GM21367 (cell line): ENCODE results near the gene AFAP1L2.

Experiments
- ATAC-seq: cut with Tn5 transposase; IDR thresholded peaks from one replicate; pipeline ENCODE4 v1.9.1; 2021; ENCODE audit not compliant: unreplicated experiment

The AFAP1L2 gene

DNA sequence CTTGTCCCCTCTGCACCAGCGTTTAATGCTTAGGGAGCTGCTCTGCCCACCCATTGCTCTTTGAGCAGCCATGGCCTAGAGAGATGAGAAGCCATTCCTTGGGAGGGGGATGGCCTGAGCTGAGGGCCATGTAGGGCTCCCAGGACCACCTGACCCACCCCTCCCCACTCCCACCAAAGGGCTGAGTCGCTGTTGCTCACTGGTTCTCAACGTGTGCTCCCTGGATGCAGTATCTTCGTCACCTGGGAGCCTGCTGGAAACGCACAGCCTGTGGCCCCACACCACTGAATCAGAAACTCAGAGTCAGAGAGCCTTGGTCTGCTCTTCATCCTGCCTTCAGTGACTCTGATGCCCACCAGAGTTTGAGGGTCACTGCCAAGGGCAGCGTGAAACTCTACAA lies 128.2 kb downstream of the AFAP1L2 start:
- no peak for ATAC-seq

GRCh38 chr10:114274616-114275453 lies 129.5 kb downstream of the AFAP1L2 start:
- no peak for ATAC-seq

DNA sequence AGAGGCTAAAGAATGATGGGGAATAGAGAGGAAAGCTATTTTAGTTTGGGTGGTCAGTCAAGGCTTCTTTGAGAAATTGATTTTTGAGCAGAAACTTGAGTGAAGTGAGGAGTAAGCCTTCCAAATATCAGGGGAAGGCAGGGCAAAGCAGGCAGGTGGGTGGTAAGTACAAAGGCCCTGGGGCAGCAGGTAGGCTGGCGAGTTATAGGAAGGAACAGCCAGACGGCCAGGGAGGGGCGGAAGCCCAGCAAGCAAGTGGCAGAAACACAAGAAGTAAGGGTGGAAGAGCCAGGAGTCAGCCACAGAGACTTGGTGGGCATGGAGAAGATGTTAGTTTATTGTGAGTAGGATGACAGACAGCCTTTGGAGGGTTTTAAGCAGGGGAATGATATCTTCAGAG lies 130.4 kb downstream of the AFAP1L2 start:
- no peak for ATAC-seq

DNA sequence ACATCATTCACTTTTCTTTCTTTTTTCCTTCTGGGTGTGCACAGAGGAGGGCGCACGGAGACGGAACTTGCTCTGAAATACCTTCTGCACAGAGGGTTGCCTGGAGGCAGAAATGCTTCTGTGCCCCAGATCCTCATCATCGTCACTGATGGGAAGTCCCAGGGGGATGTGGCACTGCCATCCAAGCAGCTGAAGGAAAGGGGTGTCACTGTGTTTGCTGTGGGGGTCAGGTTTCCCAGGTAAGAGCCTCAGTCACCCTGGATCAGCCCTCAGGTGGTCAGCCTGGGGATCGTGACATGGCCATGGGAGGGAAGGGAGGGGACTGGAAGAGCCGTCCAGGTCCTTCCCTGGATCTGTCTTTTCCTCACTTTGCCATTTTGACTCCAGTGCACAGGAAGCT lies 131.6 kb downstream of the AFAP1L2 start:
- no peak for ATAC-seq

GRCh38 chr10:114271779-114272167 lies 132.5 kb downstream of the AFAP1L2 start:
- ATAC-seq: no peak

GRCh38 chr10:114271075-114271778 lies 133.1 kb downstream of the AFAP1L2 start:
- ATAC-seq: no peak

- no peak for ATAC-seq
Observed at GRCh38 chr10:114266521-114266920, 137.8 kb downstream of the AFAP1L2 start.

- no peak for ATAC-seq
Observed at GRCh38 chr10:114265392-114266053, 138.8 kb downstream of the AFAP1L2 start.

- no peak for ATAC-seq
Observed at GRCh38 chr10:114262496-114262895, 141.8 kb downstream of the AFAP1L2 start.

DNA sequence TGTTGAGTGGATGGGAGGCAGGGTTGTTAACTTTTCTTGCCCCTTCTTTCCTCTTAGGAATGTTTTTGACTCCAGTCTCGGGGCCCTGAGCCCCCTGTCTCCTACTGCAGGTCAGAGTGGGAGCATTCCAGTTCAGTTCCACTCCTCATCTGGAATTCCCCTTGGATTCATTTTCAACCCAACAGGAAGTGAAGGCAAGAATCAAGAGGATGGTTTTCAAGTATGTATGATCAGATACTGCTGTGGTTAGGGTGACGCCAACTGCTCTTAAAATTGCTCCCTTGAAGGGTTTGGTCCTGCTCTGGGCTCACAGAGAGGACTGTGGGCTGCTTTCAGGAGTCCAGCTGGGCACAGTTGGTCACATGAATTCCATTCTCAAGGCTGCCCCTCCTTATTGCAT lies 143.2 kb downstream of the AFAP1L2 start:
- no peak for ATAC-seq

DNA sequence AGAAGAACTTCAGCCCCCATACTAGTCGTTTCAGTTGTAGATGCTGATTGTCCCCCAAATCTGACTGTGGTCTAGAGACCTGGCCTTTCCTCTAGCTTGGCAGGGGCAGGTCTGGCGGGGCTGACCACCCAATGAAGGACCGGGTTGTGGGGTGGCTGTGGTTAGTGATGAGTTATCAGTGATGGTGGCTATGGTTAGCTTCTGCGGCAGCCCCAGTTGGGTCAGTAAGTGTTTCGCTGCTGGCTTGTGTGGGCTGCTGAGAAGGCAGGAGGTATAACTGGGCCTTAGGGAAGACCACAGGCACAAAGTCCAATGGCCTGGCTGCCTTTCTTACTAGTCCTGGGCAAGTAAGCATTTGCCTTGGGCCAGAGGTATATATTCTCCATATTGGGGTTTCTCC lies 143.9 kb downstream of the AFAP1L2 start:
- no peak for ATAC-seq

GRCh38 chr10:114259824-114260223 lies 144.5 kb downstream of the AFAP1L2 start:
- ATAC-seq: no peak

GRCh38 chr10:114258274-114258840 lies 145.9 kb downstream of the AFAP1L2 start:
- no peak for ATAC-seq

GRCh38 chr10:114257498-114257897 lies 146.8 kb downstream of the AFAP1L2 start:
- no peak for ATAC-seq

DNA sequence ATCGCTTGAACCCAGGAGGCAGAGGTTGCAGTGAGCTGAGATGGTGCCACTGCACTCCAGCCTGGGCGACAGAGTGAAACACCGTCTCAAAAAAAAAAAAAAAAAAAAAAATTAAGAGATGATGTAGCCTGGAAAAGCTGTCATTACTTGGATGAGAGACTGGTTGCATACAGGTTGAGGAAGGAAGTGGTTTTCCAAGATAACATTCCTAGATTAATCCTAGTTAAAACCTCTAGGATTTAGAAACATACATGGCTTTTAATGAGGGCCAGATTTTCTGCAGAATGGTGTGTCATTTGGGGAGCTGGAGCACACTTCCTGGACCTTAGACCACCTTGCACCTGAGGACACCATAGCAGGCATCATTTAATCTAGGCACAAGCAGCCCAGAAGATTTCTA lies 147.5 kb downstream of the AFAP1L2 start:
- no peak for ATAC-seq

DNA sequence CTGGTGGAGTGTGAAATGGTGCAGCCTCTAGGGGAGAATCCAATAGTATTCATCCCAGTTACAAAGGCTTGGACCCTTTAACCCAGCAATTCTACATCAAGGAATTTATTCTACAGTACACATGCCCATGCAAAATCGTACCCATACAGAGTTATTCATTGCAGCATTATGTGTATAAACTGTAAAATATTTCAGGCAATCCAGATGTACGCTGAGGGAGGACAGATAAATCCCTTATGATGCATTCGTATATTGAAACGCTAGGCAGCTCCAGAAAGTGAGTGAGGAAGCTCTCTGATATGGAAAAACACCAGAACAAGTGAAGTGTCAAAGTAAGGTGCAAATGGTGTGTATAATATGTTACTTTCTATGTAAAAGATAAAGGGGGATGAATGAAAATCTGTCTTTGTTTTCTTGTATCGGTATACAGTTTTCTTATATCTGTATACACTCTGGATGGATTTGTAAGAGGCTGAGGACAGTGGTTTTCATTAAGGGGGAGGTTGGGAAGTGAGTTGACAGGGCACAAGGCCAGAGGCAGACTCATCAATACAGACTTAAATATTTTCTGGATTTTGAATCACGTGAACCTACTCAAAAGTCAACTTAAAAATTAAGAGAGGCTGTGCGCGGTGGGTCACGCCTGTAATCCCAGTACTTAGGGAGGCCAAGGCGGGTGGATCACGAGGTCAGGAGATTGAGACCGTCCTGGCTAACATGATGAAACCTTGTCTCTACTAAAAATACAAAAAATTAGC lies 148.1 kb downstream of the AFAP1L2 start:
- no peak for ATAC-seq

- ATAC-seq: no peak
Observed at GRCh38 chr10:114255227-114255626, 149.1 kb downstream of the AFAP1L2 start.

- ATAC-seq: no peak
Observed at GRCh38 chr10:114252883-114253282, 151.4 kb downstream of the AFAP1L2 start.

- ATAC-seq: no peak
Observed at GRCh38 chr10:114252092-114252491, 152.2 kb downstream of the AFAP1L2 start.

GRCh38 chr10:114250716-114251115 lies 153.6 kb downstream of the AFAP1L2 start:
- ATAC-seq: no peak

GRCh38 chr10:114250236-114250635 lies 154.1 kb downstream of the AFAP1L2 start:
- no peak for ATAC-seq
